Activated CD8-positive, alpha-beta memory T cell treated with anti-CD3 and anti-CD28 coated beads for 36 hours (primary cell): Measurements from ENCODE around the gene PEX7. TPM values are rescaled to one million over a fixed set of nuclear protein-coding genes. Genes with fewer than 3 reads are reported as not detected.

Experiments
- CTCF ChIA-PET: fragments of 350-600 bp; sonication (Branson Sonifier 250); formaldehyde crosslinking; loops from one replicate; lab custom pipeline; 2021; ENCODE audit warnings: antibody characterized with exemption; lab: Charles Lee
- POLR2A ChIA-PET: fragments of 350-600 bp; sonication (Branson Sonifier 250); formaldehyde crosslinking; loops from one replicate; lab custom pipeline; 2021; ENCODE audit warnings: antibody characterized with exemption; lab: Charles Lee
- total RNA-seq, 2 experiments: library from RNA; stranded (reverse); gene quantifications; one replicate each; pipeline ENCODE4 v1.2.3, GENCODE V29; 2021

PEX7 gene
- total RNA-seq, 2 experiments from 2014 or later = 4.2 to 5.8 TPM

- ChIA-PET CTCF (interaction anchor here (0.8 to 7.4 kb wide), 2 partner anchors 23 to 143 kb away, joined by 3 to 32 read pairs; no protein-coding TSS in a partner anchor), POLR2A (interaction anchor here (0.9 kb wide), 1 partner anchor 27 kb away, joined by 4 read pairs; no protein-coding TSS in a partner anchor)
Observed at GRCh38 chr6:136787726-136788068, 34.7 kb upstream of the PEX7 start.

- ChIA-PET POLR2A (interaction anchor here (0.8 to 0.9 kb wide), 3 partner anchors 16 to 67 kb away, joined by 3 read pairs; no protein-coding TSS in a partner anchor), CTCF (interaction anchor here (0.7 to 7.4 kb wide), 4 partner anchors 15 to 154 kb away, joined by 3 to 32 read pairs (median 4); no protein-coding TSS in a partner anchor)
Observed at GRCh38 chr6:136788069-136788902, 34.1 kb upstream of the PEX7 start.

GRCh38 chr6:136789440-136789839 is 33.0 kb upstream of the PEX7 start:
- CTCF ChIA-PET = interaction anchor here (0.7 to 7.4 kb wide), 3 partner anchors 16 to 155 kb away, joined by 3 to 32 read pairs (median 5); no protein-coding TSS in a partner anchor
- POLR2A ChIA-PET = interaction anchor here (0.6 to 1.5 kb wide), 3 partner anchors 214 to 1626 kb away, joined by 3 to 9 read pairs (median 8); partner anchors contain the start of gene BCLAF1

GRCh38 chr6:136790411-136791295 is 31.7 kb upstream of the PEX7 start:
- POLR2A ChIA-PET = interaction anchor here (0.9 to 2.7 kb wide), 4 partner anchors 27 to 501 kb away, joined by 3 to 15 read pairs (median 9); partner anchors contain the start of genes BCLAF1 and PEX7
- CTCF ChIA-PET = interaction anchor here (0.9 to 7.4 kb wide), 4 partner anchors 18 to 146 kb away, joined by 4 to 32 read pairs (median 4); no protein-coding TSS in a partner anchor

- ChIA-PET POLR2A (interaction anchor here (0.5 to 2.7 kb wide), 16 partner anchors 7 to 503 kb away, joined by 3 to 44 read pairs (median 4); partner anchors contain the start of genes BCLAF1 and PEX7), CTCF (interaction anchor here (0.7 to 2.1 kb wide), 33 partner anchors 7 to 229 kb away, joined by 3 to 86 read pairs (median 5); partner anchors contain the start of gene SLC35D3)
Observed at GRCh38 chr6:136791296-136792094, 30.9 kb upstream of the PEX7 start.

- POLR2A ChIA-PET = interaction anchor here (0.6 to 2.7 kb wide), 17 partner anchors 8 to 504 kb away, joined by 3 to 44 read pairs (median 5); partner anchors contain the start of genes BCLAF1 and PEX7
- CTCF ChIA-PET = interaction anchor here (0.7 to 2.1 kb wide), 39 partner anchors 8 to 230 kb away, joined by 3 to 86 read pairs (median 4); partner anchors contain the start of gene SLC35D3
Observed at GRCh38 chr6:136792095-136792409, 30.3 kb upstream of the PEX7 start.

GRCh38 chr6:136792410-136793262 is 29.8 kb upstream of the PEX7 start, which contains the start of gene MAP3K5:
TSS of gene MAP3K5 (minus strand) at chr6:136792477. CDS start at chr6:136792157, 320 bp downstream.
- ChIA-PET CTCF (interaction anchor here (0.7 to 2.1 kb wide), 39 partner anchors 8 to 230 kb away, joined by 3 to 86 read pairs (median 4); partner anchors contain the start of gene SLC35D3), POLR2A (interaction anchor here (0.6 to 2.7 kb wide), 17 partner anchors 8 to 504 kb away, joined by 3 to 44 read pairs (median 5); partner anchors contain the start of genes BCLAF1 and PEX7)

GRCh38 chr6:136793363-136793762 is 29.0 kb upstream of the PEX7 start:
- ChIA-PET CTCF (interaction anchor here (0.9 to 2.8 kb wide), 12 partner anchors 11 to 199 kb away, joined by 3 to 86 read pairs (median 6); no protein-coding TSS in a partner anchor), POLR2A (interaction anchor here (0.7 to 2.3 kb wide), 8 partner anchors 9 to 505 kb away, joined by 3 to 44 read pairs (median 4); no protein-coding TSS in a partner anchor)

GRCh38 chr6:136795386-136795785 is 27.0 kb upstream of the PEX7 start:
- POLR2A ChIA-PET = no interaction called here
- CTCF ChIA-PET = interaction anchor here (2.8 kb wide), 1 partner anchor 151 kb away, joined by 17 read pairs; no protein-coding TSS in a partner anchor

- POLR2A ChIA-PET = no interaction called here
- CTCF ChIA-PET = interaction anchor here (2.8 kb wide), 1 partner anchor 152 kb away, joined by 17 read pairs; no protein-coding TSS in a partner anchor
Observed at GRCh38 chr6:136795996-136796395, 26.4 kb upstream of the PEX7 start.

- CTCF ChIA-PET = no interaction called here
Observed at GRCh38 chr6:136798044-136798443, 24.3 kb upstream of the PEX7 start.

GRCh38 chr6:136801581-136801980 is 20.8 kb upstream of the PEX7 start:
- CTCF ChIA-PET = no interaction called here

More at GRCh38 chr6:136798044-136798443, 24.3 kb upstream of the PEX7 start:
- POLR2A ChIA-PET = no interaction called here

GRCh38 chr6:136803608-136804007 is 18.8 kb upstream of the PEX7 start:
- CTCF ChIA-PET = interaction anchor here (1.1 to 1.8 kb wide), 2 partner anchors 11 to 160 kb away, joined by 3 to 5 read pairs; partner anchors contain the start of gene MAP3K5
- POLR2A ChIA-PET = no interaction called here

More at GRCh38 chr6:136801581-136801980, 20.8 kb upstream of the PEX7 start:
- POLR2A ChIA-PET = interaction anchor here (0.6 kb wide), 1 partner anchor 291 kb away, joined by 4 read pairs; no protein-coding TSS in a partner anchor

- ChIA-PET POLR2A (no interaction called here), CTCF (no interaction called here)
Observed at GRCh38 chr6:136809091-136809860, 13.1 kb upstream of the PEX7 start.

GRCh38 chr6:136811272-136811671 is 11.1 kb upstream of the PEX7 start:
- ChIA-PET CTCF (interaction anchor here (1.6 to 2.1 kb wide), 2 partner anchors 11 to 19 kb away, joined by 5 read pairs; partner anchors contain the start of genes MAP3K5 and PEX7), POLR2A (no interaction called here)
